Fibroblast of lung (primary cell): ENCODE data around the gene EFR3B.

Experiments used
- CTCF ChIP-seq, 2 donors: IDR thresholded peaks in 1 of 2; conservative IDR thresholded peaks in 1 of 2; 1 replicate in 1 of 2; 2 replicates in 1 of 2; pipeline ENCODE4 v1.5.1; 2011 to 2012; ENCODE audit warnings: low read length in 2 of 2, control low read depth in 1 of 2, inconsistent platforms in 1 of 2, low read depth in 1 of 2, mild to moderate bottlenecking in 1 of 2
- EZH2 ChIP-seq: IDR thresholded peaks from 2 replicates; pipeline ENCODE4 v1.5.1; 2012; ENCODE audit warnings: low read length, control low read depth, mild to moderate bottlenecking; ENCODE audit errors: missing control alignments

GRCh38 chr2:25188405-25188804 lies 146.5 kb downstream of the EFR3B start:
- TF ChIP-seq EZH2 (no peak), CTCF (conservative IDR thresholded peaks at IDR 0.05 in 1 of 2, IDR thresholded peaks at IDR 0.05 in 1 of 2; ENCODE audit: low read depth in 1 of 2, low read length in 2 of 2) (no peak)
